GM18909 (cell line): ENCODE results near the gene AP2M1.
"Not testable (repeated sequence)": the region's sequence is repeated elsewhere in the genome, so short reads cannot be mapped to it uniquely, and the experiment has no call there.

Source experiments
- ATAC-seq: cut with Tn5 transposase; IDR thresholded peaks from one replicate; pipeline ENCODE4 v1.9.1; 2021; ENCODE audit warnings: mild to moderate bottlenecking; ENCODE audit not compliant: unreplicated experiment, poor library complexity

Gene AP2M1

GRCh38 chr3:184155644-184156521 is 18.8 kb upstream of the AP2M1 start:
- peak; percentile 32 for ATAC-seq

DNA sequence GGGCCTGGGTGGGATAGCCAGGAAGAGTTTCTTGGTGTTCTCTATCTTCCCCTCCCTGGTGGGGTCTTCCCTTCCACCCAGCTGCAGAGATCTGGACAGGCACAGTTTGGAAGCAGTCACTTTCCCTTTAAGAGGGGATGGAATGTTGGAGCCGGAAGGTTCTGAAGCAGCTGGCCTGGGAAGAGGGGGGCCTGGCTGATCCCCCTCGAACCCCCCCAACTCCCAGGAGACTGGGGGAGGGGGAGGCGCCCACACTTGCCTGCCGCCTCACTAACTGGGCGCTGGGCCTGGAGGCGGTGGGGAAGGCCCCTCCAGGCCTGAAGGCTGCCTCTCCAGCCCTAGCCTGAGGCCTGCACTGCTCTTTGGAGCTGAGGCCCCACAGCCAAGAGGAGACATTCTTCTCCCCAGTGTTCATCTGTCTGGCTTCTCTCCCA is 18.1 kb upstream of the AP2M1 start:
- no peak for ATAC-seq

DNA sequence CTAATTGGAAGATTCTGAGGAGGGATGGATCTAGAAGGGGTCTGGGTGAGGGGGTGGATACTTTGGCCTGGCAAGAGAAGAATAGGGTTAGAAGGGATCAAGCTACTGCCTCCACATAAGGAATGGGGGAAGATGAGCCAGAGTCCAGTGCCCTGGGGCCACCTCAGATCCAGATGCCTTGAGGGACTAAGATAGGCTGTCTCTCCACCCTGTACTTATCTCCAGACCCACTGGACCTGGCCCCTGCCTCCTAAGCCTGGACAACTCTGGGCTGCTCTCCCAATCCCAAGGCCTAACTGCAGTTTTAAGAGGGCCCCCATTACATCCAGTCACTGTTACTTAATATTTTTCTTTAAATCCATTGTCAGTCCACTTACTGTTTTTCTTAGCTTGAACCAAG is 17.4 kb upstream of the AP2M1 start:
- ATAC-seq = no peak

GRCh38 chr3:184158404-184158803 is 16.3 kb upstream of the AP2M1 start:
- ATAC-seq = no peak

- ATAC-seq = peak; percentile 44
These were observed 14.2 kb upstream of the AP2M1 start for GRCh38 chr3:184160456-184160855.

GRCh38 chr3:184162571-184163070 is 12.0 kb upstream of the AP2M1 start:
- not testable (repeated sequence) for ATAC-seq

- ATAC-seq = no peak
These were observed 9.9 kb upstream of the AP2M1 start for GRCh38 chr3:184164648-184165330.

DNA sequence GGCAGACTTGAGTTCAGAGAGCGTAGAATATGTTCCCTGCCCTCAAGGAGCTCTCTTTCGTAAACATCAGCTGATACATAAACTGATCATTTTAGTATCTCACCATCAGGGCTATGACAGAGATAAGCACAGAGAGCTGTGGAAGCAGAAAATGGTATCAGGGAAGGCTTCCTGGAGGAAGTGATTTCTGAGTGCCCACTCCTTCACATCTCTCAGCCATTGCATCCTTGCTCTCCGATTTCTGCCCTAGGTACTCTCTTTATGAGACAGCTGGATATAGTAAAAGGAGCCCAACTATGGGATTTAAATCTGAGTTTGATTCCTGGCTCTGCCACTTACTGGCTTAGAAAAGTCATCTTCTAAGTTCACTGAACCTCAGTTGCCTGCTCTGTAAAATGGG is 9.1 kb upstream of the AP2M1 start:
- ATAC-seq = no peak

GRCh38 chr3:184166671-184167070 is 8.0 kb upstream of the AP2M1 start:
- ATAC-seq = no peak

- ATAC-seq = no peak
These were observed 6.9 kb upstream of the AP2M1 start for GRCh38 chr3:184167786-184168185.

DNA sequence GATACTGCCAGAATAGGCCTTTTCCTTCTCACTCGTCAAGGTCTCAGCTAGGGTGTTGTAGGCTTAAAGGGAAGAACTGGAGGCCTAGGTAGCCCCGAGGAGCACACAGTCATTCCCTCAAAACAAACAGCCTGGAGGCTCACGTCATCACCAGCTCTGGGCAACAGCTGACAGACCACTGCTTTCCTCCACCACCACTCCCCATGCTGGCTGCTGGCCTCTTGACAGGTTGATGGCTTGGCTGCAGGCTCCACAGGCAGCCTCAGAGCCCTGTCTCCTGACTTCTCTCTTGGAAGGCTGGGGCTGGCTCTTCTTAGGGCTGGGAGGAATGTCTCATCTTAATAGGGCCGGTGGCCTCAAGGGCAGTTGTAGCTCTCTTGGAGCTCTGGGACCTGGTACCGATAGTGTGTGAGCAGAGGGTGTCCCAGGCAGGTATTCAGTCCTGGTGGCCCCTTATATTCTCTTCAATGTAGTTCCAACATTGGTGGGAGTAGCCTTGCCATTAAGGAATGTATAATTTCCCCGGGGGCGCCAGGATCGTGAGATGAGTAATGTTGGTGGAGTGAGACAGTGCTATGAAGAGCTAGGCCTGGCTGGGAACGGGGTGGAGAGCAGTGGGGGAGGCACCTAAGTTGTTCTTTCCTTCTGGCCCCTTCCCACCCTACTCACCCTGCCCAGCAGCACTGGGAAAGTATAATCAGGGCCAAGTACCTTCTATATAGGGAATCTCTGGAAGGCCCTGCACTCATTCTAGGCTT is 6.1 kb upstream of the AP2M1 start:
- ATAC-seq = no peak

DNA sequence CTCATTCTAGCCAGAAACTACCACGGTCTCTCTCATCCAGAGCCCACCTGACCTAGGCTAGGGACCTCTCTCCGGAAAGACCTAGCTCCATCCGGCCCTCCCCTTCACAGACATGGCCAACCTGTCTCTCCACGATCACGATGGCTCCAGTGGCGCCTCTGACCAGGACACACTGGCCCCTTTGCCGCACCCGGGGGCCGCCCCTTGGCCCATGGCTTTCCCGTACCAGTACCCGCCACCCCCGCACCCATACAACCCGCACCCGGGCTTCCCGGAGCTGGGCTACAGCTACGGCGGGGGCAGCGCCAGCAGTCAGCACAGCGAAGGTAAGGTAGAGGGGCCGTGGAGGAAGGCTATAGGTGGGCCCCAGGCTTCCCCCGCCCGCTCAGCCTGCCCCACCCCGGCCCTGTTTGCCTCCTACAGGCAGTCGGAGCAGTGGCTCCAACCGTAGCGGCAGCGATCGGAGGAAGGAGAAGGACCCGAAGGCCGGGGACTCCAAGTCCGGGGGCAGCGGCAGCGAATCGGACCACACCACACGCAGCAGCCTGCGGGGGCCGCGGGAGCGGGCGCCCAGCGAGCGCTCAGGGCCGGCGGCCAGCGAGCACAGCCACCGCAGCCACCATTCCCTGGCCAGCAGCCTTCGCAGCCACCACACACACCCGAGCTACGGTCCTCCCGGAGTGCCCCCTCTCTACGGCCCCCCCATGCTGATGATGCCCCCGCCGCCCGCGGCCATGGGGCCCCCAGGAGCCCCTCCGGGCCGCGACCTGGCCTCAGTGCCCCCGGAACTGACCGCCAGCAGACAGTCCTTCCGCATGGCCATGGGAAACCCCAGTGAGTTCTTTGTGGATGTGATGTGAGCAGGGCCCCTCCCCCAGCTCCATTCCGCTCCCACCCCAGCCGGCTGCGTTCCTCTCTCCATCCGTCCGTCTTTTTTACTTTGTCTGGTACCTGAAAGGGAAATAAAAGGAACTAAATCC is 4.5 kb upstream of the AP2M1 start:
- no peak for ATAC-seq

- ATAC-seq = no peak
These were observed 3.1 kb upstream of the AP2M1 start for GRCh38 chr3:184171562-184171961.

DNA sequence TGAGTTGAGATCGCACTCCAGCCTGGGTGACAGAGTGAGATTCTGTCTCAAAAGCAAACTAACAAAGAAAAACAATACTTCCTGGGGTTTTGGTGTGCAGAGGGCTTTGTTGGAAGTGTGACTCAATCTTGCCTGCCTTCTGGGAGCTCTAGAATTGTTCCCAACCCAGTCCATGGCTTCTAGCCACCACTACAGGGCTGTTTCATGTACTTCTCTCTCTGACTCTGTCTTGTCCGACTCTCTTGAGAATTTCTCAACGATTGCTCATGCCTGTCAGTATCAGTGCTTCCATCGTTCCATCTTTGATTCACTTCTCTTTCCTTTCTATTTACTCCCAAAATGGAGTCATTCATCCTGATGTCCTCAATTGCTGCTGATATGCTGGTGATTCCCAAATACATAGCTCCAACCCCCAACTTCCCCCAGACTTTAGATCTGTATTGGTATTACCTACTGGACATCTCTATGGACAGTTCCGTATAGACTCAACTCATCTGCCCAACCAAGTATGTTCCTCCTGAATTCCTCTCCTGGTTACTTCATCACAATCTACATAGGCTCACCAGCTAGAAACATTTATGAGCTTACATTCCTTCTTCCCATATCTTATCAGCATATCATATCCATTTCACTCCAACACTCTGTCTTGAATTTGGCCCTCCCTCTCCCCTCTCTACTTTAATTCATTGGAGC is 1.8 kb upstream of the AP2M1 start:
- no peak for ATAC-seq

- no peak for ATAC-seq
These were observed 1.3 kb upstream of the AP2M1 start for GRCh38 chr3:184173374-184173722.

DNA sequence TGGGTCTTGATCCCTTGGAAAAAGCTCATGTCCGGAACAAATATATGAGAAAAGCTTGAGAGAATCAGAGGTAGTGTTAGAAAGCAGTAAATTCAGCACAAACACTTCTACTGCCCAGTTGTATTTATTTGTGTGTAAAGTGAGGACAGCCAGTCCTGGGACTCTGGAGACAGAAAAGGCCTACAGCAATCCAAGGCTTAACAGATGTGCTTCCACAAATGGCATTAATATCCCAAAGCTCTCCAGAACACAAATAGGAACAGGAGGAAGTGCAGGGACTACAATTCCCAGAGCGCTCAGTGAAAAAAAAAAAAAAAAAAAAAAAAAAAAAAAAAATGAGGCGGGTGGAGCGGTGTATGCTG is 390 bp upstream of the AP2M1 start:
- ATAC-seq = peak; percentile 6

GRCh38 chr3:184175506-184175905 is 851 bp downstream of the AP2M1 start:
- no peak for ATAC-seq

- ATAC-seq = no peak
These were observed 1.3 kb downstream of the AP2M1 start for GRCh38 chr3:184175981-184176376.
